ENCODE results near the gene TCEA2. TPM values are rescaled to one million over a fixed set of nuclear protein-coding genes. Genes with fewer than 3 reads are reported as not detected.
A peak's percentile ranks its signal among the peaks of the same experiment; 100 is the strongest.

The TCEA2 gene
- total and polyA plus RNA-seq, 2 donors (not counting 1 experiment from before 2014, with no cell fraction given), result 58.1 to 63.9 TPM

DNA sequence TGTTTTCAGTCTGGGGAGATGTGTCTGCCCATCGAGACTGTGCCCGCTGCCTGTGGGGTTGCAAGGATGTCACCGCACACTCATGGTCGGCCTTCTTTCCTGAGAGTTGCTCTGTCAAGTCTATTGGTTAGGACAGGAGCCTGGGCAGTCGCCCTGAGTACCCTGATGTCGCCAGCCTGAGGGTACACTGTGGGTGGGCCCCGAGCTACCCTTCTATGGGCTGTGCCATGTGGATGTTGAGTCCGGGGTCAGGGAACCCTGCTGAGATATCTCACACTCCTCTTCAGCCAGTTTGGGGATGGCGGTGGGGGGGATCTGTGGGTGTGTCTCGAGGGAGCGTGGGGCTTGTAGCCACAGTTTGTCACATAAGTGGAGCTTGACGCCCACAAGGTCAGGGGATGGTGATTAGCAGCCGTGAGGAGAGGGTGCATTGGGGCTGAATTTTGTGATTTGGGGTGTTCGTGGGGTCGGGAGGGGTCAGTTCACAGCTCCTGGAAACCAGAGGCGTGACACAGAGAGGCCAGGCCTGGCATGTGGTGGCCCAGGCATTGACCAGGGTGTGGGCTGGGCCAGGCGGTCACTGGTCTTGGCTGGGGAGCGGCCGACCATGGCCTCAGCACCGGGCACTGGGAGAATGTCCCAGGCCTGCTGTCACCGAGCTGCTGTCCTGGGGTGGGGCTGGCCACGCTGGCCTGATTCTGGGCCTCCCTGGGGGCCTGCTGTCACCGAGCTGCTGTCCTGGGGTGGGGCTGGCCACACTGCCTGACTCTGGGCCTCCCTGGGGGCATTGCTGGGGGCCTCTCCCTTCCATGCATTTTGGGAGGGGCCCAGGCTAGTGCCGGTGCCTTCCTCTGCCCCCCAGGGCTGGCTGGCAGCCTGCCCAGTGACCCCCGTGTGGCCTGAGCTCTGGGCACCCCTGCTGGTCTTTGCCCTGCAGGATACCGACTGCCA, 46.0 kb downstream of the TCEA2 start:
- ChIA-PET CTCF (interaction anchor here (0.8 to 4.6 kb wide), 6 partner anchors 9 to 65 kb away, joined by 3 to 23 read pairs (median 6); partner anchors contain the start of gene LKAAEAR1), POLR2A (no interaction called here)
- Histone ChIP-seq H3K79me2 (ENCODE audit: control insufficient read depth, insufficient read depth, low read length) (no peaks in the 10 kb centered on the region), H2AFZ (ENCODE audit: insufficient read depth, low read depth, low read length, poor library complexity, severe bottlenecking) (no peak overlapping the region), H3K4me3 (ENCODE audit: control extremely low read depth in 1 of 5, extremely low read depth in 1 of 5, insufficient read depth in 1 of 5, low read depth in 2 of 5, low read length in 4 of 5) (no peak overlapping the region), H3K4me2 (replicated peaks; ENCODE audit: low read depth, low read length, poor library complexity, severe bottlenecking) (peak overlapping the region; percentile 66), H3K36me3 (replicated peaks in 1 of 2; ENCODE audit: control extremely low read depth in 1 of 2, control insufficient read depth in 1 of 2, extremely low read depth in 1 of 2, insufficient read depth in 2 of 2, low read length in 1 of 2) (no peaks in the 10 kb centered on the region), H3K9me3 (ENCODE audit: control extremely low read depth in 1 of 3, control insufficient read depth in 2 of 3, insufficient read depth in 1 of 3, low read length in 2 of 3) (no peaks in the 10 kb centered on the region), H4K20me1 (ENCODE audit: control insufficient read depth, insufficient read depth, low read length, poor library complexity, severe bottlenecking) (no peaks in the 10 kb centered on the region), H3K4me1 (ENCODE audit: control insufficient read depth in 2 of 2, insufficient read depth in 2 of 2, low read length in 2 of 2) (peaks cover 20 to 41% of the 10 kb centered on the region in 2 donors), H3K27me3 (replicated peaks in 1 of 4; ENCODE audit: control extremely low read depth in 1 of 4, control insufficient read depth in 3 of 4, insufficient read depth in 4 of 4, low read length in 3 of 4) (peaks cover 0 to 3% (median 0%) of the 10 kb centered on the region in 4 experiments), H3K9ac (ENCODE audit: low read length) (no peak overlapping the region), H3K27ac (ENCODE audit: low read length in 2 of 2) (no peak overlapping the region)
- ATAC-seq (ENCODE audit: low read depth) (no peak), DNase-seq (no peak)
- no peak overlapping the region for H3K4me3 Mint-ChIP-seq
- H3K27ac Mint-ChIP-seq, result peak overlapping the region; percentile 6
- intact Hi-C loops (cut with micrococcal nuclease), result no loop called here
- no peak for TF ChIP-seq EZH2 (IDR thresholded peaks at IDR 0.05; ENCODE audit: borderline replicate concordance, insufficient read depth, low read depth, low read length, poor library complexity, severe bottlenecking)
- TF ChIP-seq, protein P1, sequence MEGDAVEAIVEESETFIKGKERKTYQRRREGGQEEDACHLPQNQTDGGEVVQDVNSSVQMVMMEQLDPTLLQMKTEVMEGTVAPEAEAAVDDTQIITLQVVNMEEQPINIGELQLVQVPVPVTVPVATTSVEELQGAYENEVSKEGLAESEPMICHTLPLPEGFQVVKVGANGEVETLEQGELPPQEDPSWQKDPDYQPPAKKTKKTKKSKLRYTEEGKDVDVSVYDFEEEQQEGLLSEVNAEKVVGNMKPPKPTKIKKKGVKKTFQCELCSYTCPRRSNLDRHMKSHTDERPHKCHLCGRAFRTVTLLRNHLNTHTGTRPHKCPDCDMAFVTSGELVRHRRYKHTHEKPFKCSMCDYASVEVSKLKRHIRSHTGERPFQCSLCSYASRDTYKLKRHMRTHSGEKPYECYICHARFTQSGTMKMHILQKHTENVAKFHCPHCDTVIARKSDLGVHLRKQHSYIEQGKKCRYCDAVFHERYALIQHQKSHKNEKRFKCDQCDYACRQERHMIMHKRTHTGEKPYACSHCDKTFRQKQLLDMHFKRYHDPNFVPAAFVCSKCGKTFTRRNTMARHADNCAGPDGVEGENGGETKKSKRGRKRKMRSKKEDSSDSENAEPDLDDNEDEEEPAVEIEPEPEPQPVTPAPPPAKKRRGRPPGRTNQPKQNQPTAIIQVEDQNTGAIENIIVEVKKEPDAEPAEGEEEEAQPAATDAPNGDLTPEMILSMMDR (IDR thresholded peaks at IDR 0.05), result no peak
- H3K9me3 Mint-ChIP-seq (ENCODE audit: insufficient read depth), result no peaks in the 10 kb centered on the region
- WGBS (ENCODE audit: insufficient coverage), result 80% methylated on average over 23 of the region's 26 CpGs
- no peaks in the 10 kb centered on the region for H3K27me3 Mint-ChIP-seq
- H3K4me1 Mint-ChIP-seq, result peaks cover 36% of the 10 kb centered on the region

All from B cell (primary cell).